ENCODE data around the gene ASPHD1.
"Not testable (repeated sequence)": the region's sequence is repeated elsewhere in the genome, so short reads cannot be mapped to it uniquely, and the experiment has no call there.

The ASPHD1 gene

DNA sequence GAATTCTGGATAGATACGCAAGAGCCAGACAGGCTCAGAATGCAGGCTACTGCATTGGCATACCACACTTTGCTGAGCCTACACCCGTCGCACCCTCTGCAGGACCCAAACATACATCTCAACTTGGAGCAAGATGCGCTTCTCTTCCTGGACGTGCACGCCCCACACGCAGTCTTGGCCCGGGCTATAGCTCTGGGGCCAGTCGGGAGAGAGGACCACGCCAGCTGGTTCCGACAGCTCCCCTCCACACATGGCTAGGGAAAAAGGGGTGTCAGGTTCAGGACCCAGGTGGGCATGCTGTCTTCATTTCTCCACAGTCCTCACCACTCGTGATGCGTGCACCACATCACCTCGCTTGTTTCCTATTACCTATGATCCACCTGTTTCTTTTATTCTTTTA, 22.1 kb upstream of the ASPHD1 start:
- DNase-seq (ENCODE audit: low read depth) = no peak
- H3K4me3 ChIP-seq (ENCODE audit: low read length) = no peak overlapping the region
- TF ChIP-seq, protein P1, sequence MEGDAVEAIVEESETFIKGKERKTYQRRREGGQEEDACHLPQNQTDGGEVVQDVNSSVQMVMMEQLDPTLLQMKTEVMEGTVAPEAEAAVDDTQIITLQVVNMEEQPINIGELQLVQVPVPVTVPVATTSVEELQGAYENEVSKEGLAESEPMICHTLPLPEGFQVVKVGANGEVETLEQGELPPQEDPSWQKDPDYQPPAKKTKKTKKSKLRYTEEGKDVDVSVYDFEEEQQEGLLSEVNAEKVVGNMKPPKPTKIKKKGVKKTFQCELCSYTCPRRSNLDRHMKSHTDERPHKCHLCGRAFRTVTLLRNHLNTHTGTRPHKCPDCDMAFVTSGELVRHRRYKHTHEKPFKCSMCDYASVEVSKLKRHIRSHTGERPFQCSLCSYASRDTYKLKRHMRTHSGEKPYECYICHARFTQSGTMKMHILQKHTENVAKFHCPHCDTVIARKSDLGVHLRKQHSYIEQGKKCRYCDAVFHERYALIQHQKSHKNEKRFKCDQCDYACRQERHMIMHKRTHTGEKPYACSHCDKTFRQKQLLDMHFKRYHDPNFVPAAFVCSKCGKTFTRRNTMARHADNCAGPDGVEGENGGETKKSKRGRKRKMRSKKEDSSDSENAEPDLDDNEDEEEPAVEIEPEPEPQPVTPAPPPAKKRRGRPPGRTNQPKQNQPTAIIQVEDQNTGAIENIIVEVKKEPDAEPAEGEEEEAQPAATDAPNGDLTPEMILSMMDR (conservative IDR thresholded peaks at IDR 0.05; ENCODE audit: low read depth, low read length) = no peak

DNA sequence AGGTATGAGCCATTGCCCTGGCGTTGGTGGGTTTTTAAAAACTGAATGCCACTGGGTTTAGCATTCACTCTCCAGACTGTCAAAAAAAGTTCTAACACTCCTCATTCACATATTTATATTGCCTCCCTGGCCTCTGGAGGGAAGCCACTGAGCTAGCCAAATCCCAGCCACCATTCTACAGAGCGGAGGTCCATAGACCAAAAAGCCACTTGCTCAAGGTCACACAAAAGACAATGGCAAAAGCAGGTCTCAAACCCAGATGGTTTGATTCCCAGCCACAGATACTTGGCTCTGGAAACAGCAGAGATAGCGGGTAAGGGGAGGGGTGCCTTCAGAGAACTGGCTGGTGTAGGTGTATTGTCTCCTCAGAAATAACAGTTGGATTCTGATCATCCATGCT, 19.2 kb upstream of the ASPHD1 start:
- TF ChIP-seq, protein P1 (conservative IDR thresholded peaks at IDR 0.05; ENCODE audit: low read depth, low read length) = no peak
- H3K4me3 ChIP-seq (ENCODE audit: low read length) = no peak overlapping the region
- no peak for DNase-seq (ENCODE audit: low read depth)

DNA sequence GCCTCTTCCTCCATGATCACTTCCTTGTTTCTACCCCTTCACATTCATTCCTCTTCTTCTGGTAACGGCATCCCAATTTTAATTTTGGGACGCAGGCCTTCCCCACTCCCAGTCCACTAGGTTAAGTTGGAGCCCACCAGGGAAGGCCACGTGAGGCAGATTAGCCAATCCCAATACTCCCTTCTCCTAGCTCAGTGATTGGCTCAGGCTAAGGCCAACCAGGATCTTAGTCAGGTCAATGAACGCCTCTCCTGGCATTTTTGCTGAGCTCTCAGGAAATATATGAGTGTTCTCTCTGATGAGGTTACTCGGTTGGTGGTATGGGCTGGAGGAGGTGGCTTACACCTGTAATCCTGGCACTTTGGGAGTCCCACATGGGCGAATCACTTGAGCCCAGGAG, 16.3 kb upstream of the ASPHD1 start:
- no peak for DNase-seq (ENCODE audit: low read depth)
- H3K4me3 ChIP-seq (ENCODE audit: low read length) = no peak overlapping the region
- TF ChIP-seq, protein P1 (conservative IDR thresholded peaks at IDR 0.05; ENCODE audit: low read depth, low read length) = no peak

DNA sequence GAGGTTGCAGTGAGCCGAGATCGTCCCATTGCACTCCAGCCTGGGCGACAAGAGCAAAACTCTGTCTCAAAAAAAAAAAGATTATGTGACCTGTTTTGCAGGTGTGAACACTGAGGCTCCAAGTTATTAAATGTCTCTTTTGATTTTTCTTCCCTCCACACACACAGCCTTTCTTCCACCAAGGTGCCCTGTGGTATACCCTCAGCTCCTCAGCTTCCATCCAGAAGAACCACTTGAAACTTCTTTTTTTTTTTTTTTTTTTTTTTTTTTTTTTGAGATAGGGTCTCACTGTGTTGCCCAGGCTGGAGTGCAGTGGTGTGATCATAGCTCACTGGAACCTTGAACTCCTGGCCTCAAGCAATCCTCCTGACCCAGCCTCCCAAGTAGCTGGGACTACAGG, 10.9 kb upstream of the ASPHD1 start:
- H3K4me3 ChIP-seq (ENCODE audit: low read length) = not testable (repeated sequence)

DNA sequence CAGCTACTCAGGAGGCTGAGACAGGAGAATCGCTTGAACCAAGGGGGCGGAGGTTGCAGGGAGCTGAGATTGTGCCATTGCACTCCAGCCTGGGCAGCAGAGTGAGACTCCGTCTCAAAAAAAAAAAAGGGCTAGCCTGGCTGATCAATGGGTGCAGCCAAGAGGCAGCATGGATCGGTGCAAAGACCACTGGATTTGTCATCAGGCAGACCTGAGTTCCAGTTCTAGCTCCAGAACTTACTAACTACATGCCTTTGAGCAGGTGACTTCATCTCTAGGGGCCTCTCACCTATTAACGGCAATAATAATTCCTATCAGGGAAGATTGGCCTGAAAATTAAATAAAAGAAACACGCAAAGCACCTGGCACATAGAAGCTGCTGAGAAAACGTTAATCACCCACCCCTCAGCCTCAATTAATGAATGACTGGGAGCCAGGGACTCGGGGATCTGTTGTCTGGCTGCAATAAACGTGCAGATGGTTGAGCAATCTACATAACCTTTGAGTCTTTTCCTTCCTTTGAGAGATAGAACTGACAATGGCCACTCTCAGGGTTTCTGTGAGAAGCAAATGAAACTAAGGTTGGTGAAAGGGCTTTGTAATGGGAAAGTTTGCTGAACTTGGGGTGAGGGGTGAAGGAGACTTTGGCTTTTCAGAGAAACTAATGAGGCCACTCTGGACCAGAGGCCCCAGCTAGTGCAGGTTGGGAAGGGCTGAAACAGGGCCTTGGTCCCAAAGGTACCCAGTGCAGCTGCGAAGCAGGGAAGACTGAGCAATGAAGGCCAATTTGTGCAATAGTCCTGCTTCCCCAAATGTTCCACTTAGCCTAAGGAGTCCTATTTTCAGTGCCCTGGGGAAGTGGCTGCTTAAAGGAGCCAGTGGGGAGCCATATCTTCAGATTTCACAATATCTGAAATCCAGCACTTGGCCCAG, 8.5 kb upstream of the ASPHD1 start:
- TF ChIP-seq, protein P1 (conservative IDR thresholded peaks at IDR 0.05; ENCODE audit: low read depth, low read length) = no peak
- H3K4me3 ChIP-seq (ENCODE audit: low read length) = no peak overlapping the region
- no peak for DNase-seq (ENCODE audit: low read depth)

More for the DNA sequence above, 10.9 kb upstream of the ASPHD1 start:
- DNase-seq (ENCODE audit: low read depth) = not testable (repeated sequence)

DNA sequence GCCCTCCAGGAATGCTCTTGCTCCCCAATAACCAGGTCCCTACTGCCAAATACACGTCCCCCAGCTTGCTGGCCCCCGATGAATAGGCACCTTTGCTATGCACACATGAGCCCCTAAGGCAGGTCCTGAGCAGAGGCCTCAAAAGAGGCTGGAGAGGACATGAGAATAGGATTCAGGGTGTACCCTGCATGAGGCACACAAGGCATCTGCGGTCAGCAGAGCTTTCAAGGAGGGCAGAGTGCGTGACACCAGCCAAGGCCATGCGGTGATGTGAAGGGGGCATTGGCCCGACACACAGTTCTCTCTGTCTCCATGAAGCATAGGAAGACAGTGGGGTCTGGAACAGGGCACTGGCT, 7.9 kb upstream of the ASPHD1 start:
- no peak for DNase-seq (ENCODE audit: low read depth)
- H3K4me3 ChIP-seq (ENCODE audit: low read length) = no peak overlapping the region
- TF ChIP-seq, protein P1 (conservative IDR thresholded peaks at IDR 0.05; ENCODE audit: low read depth, low read length) = no peak

DNA sequence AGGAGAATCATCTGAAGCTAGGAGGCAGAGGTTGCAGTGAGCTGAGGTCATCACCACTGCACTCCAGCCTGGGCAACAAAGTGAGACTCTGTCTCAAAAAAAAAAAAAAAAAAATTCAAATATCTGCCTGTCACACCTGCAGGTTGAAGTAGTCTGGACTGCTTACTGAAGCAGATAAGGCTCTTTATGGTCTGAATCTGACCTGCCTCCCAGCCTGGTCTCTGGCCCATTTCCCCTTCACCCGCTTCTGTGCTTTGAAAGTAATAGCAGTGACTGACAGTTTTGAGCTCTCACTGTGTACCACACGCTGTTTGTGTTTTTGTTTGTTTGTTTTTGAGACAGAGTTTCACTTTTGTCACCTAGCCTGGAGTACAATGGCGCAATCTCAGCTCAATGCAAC, 6.7 kb upstream of the ASPHD1 start:
- no peak for DNase-seq (ENCODE audit: low read depth)
- TF ChIP-seq, protein P1 (conservative IDR thresholded peaks at IDR 0.05; ENCODE audit: low read depth, low read length) = no peak
- no peak overlapping the region for H3K4me3 ChIP-seq (ENCODE audit: low read length)
